ENCODE data around the gene ICA1.

GRCh38 chr7:8249121-8249520 is 12.8 kb downstream of the ICA1 start:
- TF ChIP-seq, protein P1, sequence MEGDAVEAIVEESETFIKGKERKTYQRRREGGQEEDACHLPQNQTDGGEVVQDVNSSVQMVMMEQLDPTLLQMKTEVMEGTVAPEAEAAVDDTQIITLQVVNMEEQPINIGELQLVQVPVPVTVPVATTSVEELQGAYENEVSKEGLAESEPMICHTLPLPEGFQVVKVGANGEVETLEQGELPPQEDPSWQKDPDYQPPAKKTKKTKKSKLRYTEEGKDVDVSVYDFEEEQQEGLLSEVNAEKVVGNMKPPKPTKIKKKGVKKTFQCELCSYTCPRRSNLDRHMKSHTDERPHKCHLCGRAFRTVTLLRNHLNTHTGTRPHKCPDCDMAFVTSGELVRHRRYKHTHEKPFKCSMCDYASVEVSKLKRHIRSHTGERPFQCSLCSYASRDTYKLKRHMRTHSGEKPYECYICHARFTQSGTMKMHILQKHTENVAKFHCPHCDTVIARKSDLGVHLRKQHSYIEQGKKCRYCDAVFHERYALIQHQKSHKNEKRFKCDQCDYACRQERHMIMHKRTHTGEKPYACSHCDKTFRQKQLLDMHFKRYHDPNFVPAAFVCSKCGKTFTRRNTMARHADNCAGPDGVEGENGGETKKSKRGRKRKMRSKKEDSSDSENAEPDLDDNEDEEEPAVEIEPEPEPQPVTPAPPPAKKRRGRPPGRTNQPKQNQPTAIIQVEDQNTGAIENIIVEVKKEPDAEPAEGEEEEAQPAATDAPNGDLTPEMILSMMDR (optimal IDR thresholded peaks at IDR 0.05 in 1 of 3, IDR thresholded peaks at IDR 0.05 in 1 of 3, conservative IDR thresholded peaks at IDR 0.05 in 1 of 3; ENCODE audit: extremely low read depth in 1 of 3, insufficient read depth in 2 of 3, low read length in 3 of 3): no peak
- no peak for TF ChIP-seq EZH2 (IDR thresholded peaks at IDR 0.05; ENCODE audit: low read length)

Data from keratinocyte (primary cell).